HAP-1 (cell line): Measurements from ENCODE around the gene RPGRIP1.
"Not testable (repeated sequence)": the region's sequence is repeated elsewhere in the genome, so short reads cannot be mapped to it uniquely, and the experiment has no call there.

Source experiments
- DNase-seq, 2 experiments: peaks; one replicate each; pipeline ENCODE4 v3.0.0-alpha.2; 2016 to 2020; ENCODE audit warnings: low spot score in 2 of 2
- H3K27me3 ChIP-seq: fragments of 250-450 bp; sonication (Bioruptor Pico); 2 replicates; pipeline ENCODE4 v1.5.1; 2020; ENCODE audit warnings: low read depth, mild to moderate bottlenecking, moderate library complexity
- H3K36me3 ChIP-seq: fragments of 250-450 bp; sonication (Bioruptor Pico); replicated peaks from 2 replicates; pipeline ENCODE4 v1.5.1; 2020; ENCODE audit warnings: mild to moderate bottlenecking
- H3K4me1 ChIP-seq: fragments of 250-450 bp; sonication (Bioruptor Pico); 2 replicates; pipeline ENCODE4 v1.5.1; 2020; ENCODE audit warnings: mild to moderate bottlenecking
- H3K4me3 ChIP-seq: fragments of 250-450 bp; sonication (Bioruptor Pico); 2 replicates; pipeline ENCODE4 v1.5.1; 2020; ENCODE audit warnings: mild to moderate bottlenecking, moderate library complexity
- H3K9me3 ChIP-seq: fragments of 250-450 bp; sonication (Bioruptor Pico); 2 replicates; pipeline ENCODE4 v1.5.1; 2020; ENCODE audit warnings: mild to moderate bottlenecking, moderate library complexity
- in situ Hi-C: fragments of 300-500 bp; cut with MboI; formaldehyde crosslinking; loops from 3 replicates; pipeline ENCODE4 v1.14.3; 2020; ENCODE audit warnings: low sequenced_read_pairs, inconsistent platforms, mixed read lengths

The RPGRIP1 gene

GRCh38 chr14:21302013-21302835 is 22.3 kb downstream of the RPGRIP1 start:
- Histone ChIP-seq H3K9me3 (no peaks in the 10 kb centered on the region), H3K27me3 (no peaks in the 10 kb centered on the region), H3K4me1 (peaks cover 10% of the 10 kb centered on the region), H3K36me3 (no peaks in the 10 kb centered on the region), H3K4me3 (no peak overlapping the region)
- in situ Hi-C loops: no loop called here
- DNase-seq: no peak

- H3K9me3 ChIP-seq, in situ Hi-C loops, DNase-seq, H3K36me3 ChIP-seq, H3K4me3 ChIP-seq, H3K27me3 ChIP-seq: not testable (repeated sequence)
- peaks cover 14% of the 10 kb centered on the region for H3K4me1 ChIP-seq
Observed at GRCh38 chr14:21302836-21303140, 22.9 kb downstream of the RPGRIP1 start.

- H3K9me3 ChIP-seq: no peaks in the 10 kb centered on the region
- no peak for DNase-seq
- no peaks in the 10 kb centered on the region for H3K36me3 ChIP-seq
- in situ Hi-C loops: no loop called here
- H3K27me3 ChIP-seq: no peaks in the 10 kb centered on the region
- no peak overlapping the region; the same call in 1 of the 2 replicates for H3K4me3 ChIP-seq
- H3K4me1 ChIP-seq: peaks cover 19% of the 10 kb centered on the region
Observed at GRCh38 chr14:21307637-21308036, 27.8 kb downstream of the RPGRIP1 start.

GRCh38 chr14:21308132-21308478 is 28.2 kb downstream of the RPGRIP1 start:
- H3K9me3 ChIP-seq: no peaks in the 10 kb centered on the region
- no peaks in the 10 kb centered on the region for H3K27me3 ChIP-seq
- no peaks in the 10 kb centered on the region for H3K36me3 ChIP-seq
- peak overlapping the region; percentile 32 for H3K4me3 ChIP-seq
- no peak for DNase-seq
- in situ Hi-C loops: no loop called here
- H3K4me1 ChIP-seq: peaks cover 19% of the 10 kb centered on the region

DNA sequence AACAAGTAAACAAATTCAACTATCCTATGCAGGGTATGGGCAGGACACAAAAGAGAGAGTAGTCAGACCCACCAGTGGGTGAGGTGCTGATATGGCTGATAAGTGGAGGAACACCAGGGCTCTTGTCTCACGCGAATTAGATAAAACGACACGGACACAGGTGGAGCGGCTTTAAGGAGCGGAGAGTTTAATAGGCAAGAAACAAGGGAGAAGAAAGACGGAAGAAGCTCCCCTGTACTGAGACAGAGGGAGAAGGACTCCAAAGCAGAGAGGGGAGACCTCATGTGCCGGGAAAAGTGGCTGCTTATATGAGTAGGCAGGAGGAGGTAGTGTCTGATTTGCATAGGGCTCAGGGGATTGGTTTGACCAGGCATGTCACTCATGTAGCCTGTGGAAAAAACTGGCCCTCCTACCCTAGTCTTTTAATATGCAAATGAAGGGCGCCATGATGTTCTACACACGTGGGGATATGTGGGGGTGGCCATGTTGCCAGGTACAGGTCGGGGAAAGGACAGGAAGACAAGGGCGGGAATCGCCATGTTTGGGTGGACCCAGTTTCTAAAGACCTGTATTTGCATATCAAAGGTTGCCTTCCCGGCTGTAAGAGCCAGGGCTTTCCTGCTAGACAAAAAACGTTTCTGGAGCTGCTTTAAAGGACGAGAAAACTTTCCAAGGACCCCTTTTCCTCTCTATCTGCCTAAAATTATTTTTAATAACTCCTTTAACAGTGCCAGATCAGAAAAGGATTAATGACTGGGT is 28.8 kb downstream of the RPGRIP1 start:
- Histone ChIP-seq H3K4me3 (peak overlapping the region; percentile 32), H3K4me1 (peaks cover 19% of the 10 kb centered on the region)

GRCh38 chr14:21309238-21309636 is 29.4 kb downstream of the RPGRIP1 start:
- H3K4me1 ChIP-seq: peaks cover 19% of the 10 kb centered on the region
- no peaks in the 10 kb centered on the region for H3K36me3 ChIP-seq
- peak overlapping the region; percentile 22 for H3K4me3 ChIP-seq
- in situ Hi-C loops: no loop called here
- DNase-seq: peak in 1 of 2 experiments; percentile 5
- H3K9me3 ChIP-seq: no peaks in the 10 kb centered on the region
- H3K27me3 ChIP-seq: no peaks in the 10 kb centered on the region

More for the DNA sequence above, 28.8 kb downstream of the RPGRIP1 start:
- Histone ChIP-seq H3K36me3 (no peaks in the 10 kb centered on the region), H3K27me3 (no peaks in the 10 kb centered on the region), H3K9me3 (no peaks in the 10 kb centered on the region)
- DNase-seq: peak; percentile 95 to 99
- in situ Hi-C loops: no loop called here

GRCh38 chr14:21309956-21310355 is 30.1 kb downstream of the RPGRIP1 start:
- H3K4me3 ChIP-seq: no peak overlapping the region
- no peak for DNase-seq
- H3K36me3 ChIP-seq: no peaks in the 10 kb centered on the region
- in situ Hi-C loops: no loop called here
- no peaks in the 10 kb centered on the region for H3K9me3 ChIP-seq
- peaks cover 19% of the 10 kb centered on the region for H3K4me1 ChIP-seq
- H3K27me3 ChIP-seq: no peaks in the 10 kb centered on the region

GRCh38 chr14:21311614-21312013 is 31.7 kb downstream of the RPGRIP1 start:
- no peak for DNase-seq
- in situ Hi-C loops: no loop called here
- Histone ChIP-seq H3K4me3 (no peak overlapping the region), H3K4me1 (peaks cover 19% of the 10 kb centered on the region), H3K9me3 (no peaks in the 10 kb centered on the region), H3K27me3 (no peaks in the 10 kb centered on the region), H3K36me3 (no peaks in the 10 kb centered on the region)

DNA sequence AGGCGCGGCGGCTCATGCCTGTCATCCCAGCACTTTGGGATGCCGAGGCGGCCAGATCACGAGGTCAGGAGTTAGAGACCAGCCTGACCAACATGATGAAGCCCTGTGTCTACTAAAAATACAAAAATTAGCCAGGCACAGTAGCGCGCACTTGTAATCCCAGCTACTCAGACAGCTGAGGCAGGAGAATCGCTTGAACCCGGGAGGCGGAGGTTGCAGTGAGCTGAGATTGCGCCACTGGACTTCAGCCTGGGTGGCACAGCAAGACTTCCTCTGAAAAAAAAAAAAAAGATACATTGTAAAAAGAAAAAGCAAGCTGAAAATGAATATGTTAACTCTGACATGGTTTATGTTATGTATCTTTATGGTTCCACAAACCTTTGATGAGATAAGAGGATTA is 33.6 kb downstream of the RPGRIP1 start:
- Histone ChIP-seq H3K4me3 (no peak overlapping the region), H3K27me3 (no peaks in the 10 kb centered on the region; the same call in 1 of the 2 replicates), H3K4me1 (peaks cover 7% of the 10 kb centered on the region), H3K9me3 (no peaks in the 10 kb centered on the region), H3K36me3 (no peaks in the 10 kb centered on the region)
- DNase-seq: no peak
- in situ Hi-C loops: no loop called here

DNA sequence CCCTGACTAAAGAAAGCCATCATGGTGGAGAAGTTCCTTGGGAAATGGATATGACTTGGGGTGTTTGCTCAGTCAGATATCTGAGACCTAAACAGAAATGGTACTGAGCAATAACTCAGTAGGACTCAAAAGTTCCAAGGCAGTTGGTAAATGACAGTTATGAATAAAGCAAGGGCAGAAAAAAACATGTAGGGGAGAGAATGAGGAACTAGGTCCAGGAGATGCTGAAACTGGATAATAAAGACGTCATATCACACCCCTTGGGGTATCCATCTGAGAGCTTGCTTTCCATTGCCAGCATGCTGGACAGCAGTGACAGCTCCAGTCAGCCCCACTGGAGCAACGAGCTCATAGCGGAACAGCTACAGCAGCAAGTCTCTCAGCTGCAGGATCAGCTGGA is 37.5 kb downstream of the RPGRIP1 start:
- Histone ChIP-seq H3K4me3 (no peak overlapping the region), H3K27me3 (no peaks in the 10 kb centered on the region; the same call in 1 of the 2 replicates), H3K36me3 (no peaks in the 10 kb centered on the region), H3K4me1 (peaks cover 6% of the 10 kb centered on the region), H3K9me3 (no peaks in the 10 kb centered on the region)
- in situ Hi-C loops: no loop called here
- DNase-seq: no peak

GRCh38 chr14:21320913-21321312 is 41.0 kb downstream of the RPGRIP1 start:
- in situ Hi-C loops: no loop called here
- DNase-seq: no peak
- no peaks in the 10 kb centered on the region for H3K9me3 ChIP-seq

GRCh38 chr14:21322716-21323115 is 42.8 kb downstream of the RPGRIP1 start:
- no peaks in the 10 kb centered on the region; the same call in 1 of the 2 replicates for H3K27me3 ChIP-seq
- peaks cover 6% of the 10 kb centered on the region for H3K4me1 ChIP-seq
- DNase-seq: no peak
- H3K9me3 ChIP-seq: no peaks in the 10 kb centered on the region
- in situ Hi-C loops: no loop called here
- H3K4me3 ChIP-seq: no peak overlapping the region
- H3K36me3 ChIP-seq: no peaks in the 10 kb centered on the region

More at GRCh38 chr14:21320913-21321312, 41.0 kb downstream of the RPGRIP1 start:
- H3K27me3 ChIP-seq: no peaks in the 10 kb centered on the region; the same call in 1 of the 2 replicates
- H3K4me1 ChIP-seq: peaks cover 6% of the 10 kb centered on the region
- H3K4me3 ChIP-seq: no peak overlapping the region
- no peaks in the 10 kb centered on the region for H3K36me3 ChIP-seq

DNA sequence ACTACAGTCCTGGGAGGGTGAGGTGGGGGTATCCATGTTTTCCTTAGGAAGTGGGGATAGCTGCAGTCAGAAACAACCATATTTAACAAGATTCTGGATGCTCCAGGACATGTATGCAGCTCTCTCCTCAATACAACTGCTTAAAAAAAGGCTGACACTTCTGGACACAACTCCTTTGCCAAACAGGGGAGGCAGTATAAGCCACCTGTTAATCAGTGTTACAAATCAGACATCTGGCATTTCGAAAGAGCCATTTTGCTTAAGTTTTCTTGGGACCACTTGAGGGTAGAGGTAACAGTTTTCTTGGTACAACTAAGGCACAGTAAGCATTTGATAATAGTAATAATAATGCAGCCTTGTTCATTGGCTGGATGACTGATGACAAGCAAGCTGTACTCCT is 47.1 kb downstream of the RPGRIP1 start:
- DNase-seq: no peak
- Histone ChIP-seq H3K4me3 (no peak overlapping the region), H3K27me3 (no peaks in the 10 kb centered on the region)

More for the DNA sequence above, 47.1 kb downstream of the RPGRIP1 start:
- Histone ChIP-seq H3K9me3 (no peaks in the 10 kb centered on the region), H3K4me1 (no peaks in the 10 kb centered on the region), H3K36me3 (no peaks in the 10 kb centered on the region)
- in situ Hi-C loops: no loop called here
